Measurements from ENCODE around the gene PDIA5.

DNA sequence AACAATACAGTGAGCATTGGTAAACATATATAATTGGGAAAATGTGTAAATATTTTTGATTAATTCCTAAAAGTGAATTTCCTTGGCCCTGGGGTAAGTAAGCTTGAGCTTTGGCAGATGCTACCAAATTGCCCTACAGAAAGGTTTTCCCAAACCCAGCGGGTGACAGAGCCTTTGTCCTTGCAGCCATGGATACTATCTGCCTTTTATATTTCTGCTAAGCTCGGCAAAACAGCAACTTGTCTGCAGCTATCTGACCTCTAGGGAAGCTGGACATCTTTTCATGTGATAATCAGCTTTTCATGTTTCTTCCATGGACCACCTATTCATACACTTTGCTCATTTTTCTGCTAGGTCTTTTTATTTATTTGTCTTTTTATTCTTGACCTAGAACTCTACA, 70.2 kb downstream of the PDIA5 start:
- no peak for TF ChIP-seq CTCF (conservative IDR thresholded peaks at IDR 0.05; ENCODE audit: low read length)
- TF ChIP-seq EZH2phosphoT487 (IDR thresholded peaks at IDR 0.05; ENCODE audit: borderline replicate concordance): no peak

Data from Loucy (cell line).